SW480 (cell line): ENCODE results near the gene CIART.
"Not testable (repeated sequence)": the region's sequence is repeated elsewhere in the genome, so short reads cannot be mapped to it uniquely, and the experiment has no call there.

Experiments used
- DNase-seq: peaks from one replicate; pipeline ENCODE4 v3.0.0-alpha.2; 2016; ENCODE audit warnings: low spot score

CIART gene

GRCh38 chr1:150281758-150282557 lies at the start of gene CIART:
TSS of gene CIART (plus strand) at chr1:150282554. CDS start at chr1:150283268, 714 bp downstream.
- no peak for DNase-seq

GRCh38 chr1:150232921-150233320 lies 49.4 kb upstream of the CIART start:
- not testable (repeated sequence) for DNase-seq

GRCh38 chr1:150233359-150234308 lies 48.7 kb upstream of the CIART start:
- no peak for DNase-seq

GRCh38 chr1:150234309-150234565 lies 48.1 kb upstream of the CIART start:
- DNase-seq, result no peak

GRCh38 chr1:150234566-150235293 lies 47.6 kb upstream of the CIART start:
- peak; percentile 66 for DNase-seq

GRCh38 chr1:150235294-150235851 lies 47.0 kb upstream of the CIART start:
- no peak for DNase-seq

- DNase-seq, result peak; percentile 99
These were observed 46.3 kb upstream of the CIART start, which contains the start of gene ANP32E for GRCh38 chr1:150235852-150236613. TSS of gene ANP32E (minus strand) at chr1:150236112. CDS start at chr1:150235786, 326 bp downstream.

- DNase-seq, result no peak
These were observed 45.7 kb upstream of the CIART start for GRCh38 chr1:150236614-150237100.

- not testable (repeated sequence) for DNase-seq
These were observed 45.2 kb upstream of the CIART start for GRCh38 chr1:150237176-150237575.

- DNase-seq, result no peak
These were observed 44.6 kb upstream of the CIART start for GRCh38 chr1:150237746-150238145.

GRCh38 chr1:150243003-150243402 lies 39.4 kb upstream of the CIART start:
- no peak for DNase-seq

GRCh38 chr1:150249936-150250335 lies 32.4 kb upstream of the CIART start:
- no peak for DNase-seq

GRCh38 chr1:150256198-150256553 lies 26.2 kb upstream of the CIART start:
- no peak for DNase-seq

GRCh38 chr1:150256554-150257341 lies 25.6 kb upstream of the CIART start:
- no peak for DNase-seq

- DNase-seq, result no peak
These were observed 24.4 kb upstream of the CIART start, which contains the start of gene CA14 for GRCh38 chr1:150257624-150258585. TSS of gene CA14 (plus strand) at chr1:150257774. CDS start at chr1:150258129, 355 bp downstream.

GRCh38 chr1:150259217-150259616 lies 23.1 kb upstream of the CIART start:
- DNase-seq, result no peak

- peak; percentile 53 for DNase-seq
These were observed 22.3 kb upstream of the CIART start for GRCh38 chr1:150259758-150260669.

GRCh38 chr1:150261367-150261766 lies 21.0 kb upstream of the CIART start:
- no peak for DNase-seq
